GM23248 (cell line): ENCODE measurements around the gene SMARCA4.

ENCODE experiments used
- EZH2 ChIP-seq: fragments of 200-600 bp; sonication (generic); IDR thresholded peaks from 2 replicates; pipeline ENCODE4 v1.6.1; 2018; ENCODE audit warnings: antibody characterized with exemption, mild to moderate bottlenecking; ENCODE audit not compliant: insufficient read depth, poor library complexity, severe bottlenecking
- EZH2phosphoT487 ChIP-seq: fragments of 200-600 bp; sonication (generic); IDR thresholded peaks from 2 replicates; pipeline ENCODE4 v1.6.1; 2018; ENCODE audit warnings: antibody characterized with exemption, moderate library complexity, mild to moderate bottlenecking, low read depth; ENCODE audit not compliant: insufficient read depth

DNA sequence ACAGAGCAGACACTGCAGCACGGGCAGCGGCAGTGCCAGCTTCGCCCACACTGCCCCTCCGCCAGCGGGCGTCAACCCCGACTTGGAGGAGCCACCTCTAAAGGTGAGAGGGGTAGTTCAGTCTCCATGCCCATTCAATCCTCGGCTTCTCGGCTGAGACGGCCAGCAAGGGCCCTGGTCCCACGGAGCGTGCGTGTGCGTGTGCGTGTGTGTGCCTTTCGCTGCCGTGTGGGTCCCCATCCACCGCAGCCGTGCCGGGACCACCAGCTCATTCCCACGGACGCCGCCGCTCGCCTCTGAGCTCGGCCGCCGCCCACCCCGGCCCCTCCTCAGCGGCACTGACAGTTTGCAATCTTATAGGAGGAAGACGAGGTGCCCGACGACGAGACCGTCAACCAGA lies 72.9 kb downstream of the SMARCA4 start:
- TF ChIP-seq EZH2 (no peak), EZH2phosphoT487 (no peak)
